ENCODE data around the gene CHAC1.

- TF ChIP-seq, protein P1, sequence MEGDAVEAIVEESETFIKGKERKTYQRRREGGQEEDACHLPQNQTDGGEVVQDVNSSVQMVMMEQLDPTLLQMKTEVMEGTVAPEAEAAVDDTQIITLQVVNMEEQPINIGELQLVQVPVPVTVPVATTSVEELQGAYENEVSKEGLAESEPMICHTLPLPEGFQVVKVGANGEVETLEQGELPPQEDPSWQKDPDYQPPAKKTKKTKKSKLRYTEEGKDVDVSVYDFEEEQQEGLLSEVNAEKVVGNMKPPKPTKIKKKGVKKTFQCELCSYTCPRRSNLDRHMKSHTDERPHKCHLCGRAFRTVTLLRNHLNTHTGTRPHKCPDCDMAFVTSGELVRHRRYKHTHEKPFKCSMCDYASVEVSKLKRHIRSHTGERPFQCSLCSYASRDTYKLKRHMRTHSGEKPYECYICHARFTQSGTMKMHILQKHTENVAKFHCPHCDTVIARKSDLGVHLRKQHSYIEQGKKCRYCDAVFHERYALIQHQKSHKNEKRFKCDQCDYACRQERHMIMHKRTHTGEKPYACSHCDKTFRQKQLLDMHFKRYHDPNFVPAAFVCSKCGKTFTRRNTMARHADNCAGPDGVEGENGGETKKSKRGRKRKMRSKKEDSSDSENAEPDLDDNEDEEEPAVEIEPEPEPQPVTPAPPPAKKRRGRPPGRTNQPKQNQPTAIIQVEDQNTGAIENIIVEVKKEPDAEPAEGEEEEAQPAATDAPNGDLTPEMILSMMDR (IDR thresholded peaks at IDR 0.05; ENCODE audit: low read length) = no peak
- TF ChIP-seq EZH2phosphoT487 (IDR thresholded peaks at IDR 0.05; ENCODE audit: low read length) (no peak), EZH2 (optimal IDR thresholded peaks at IDR 0.05; ENCODE audit: low read depth, low read length) (no peak)
These were observed 25.8 kb upstream of the CHAC1 start for GRCh38 chr15:40927495-40927872.
